A549 (cell line): ENCODE results near the gene ZNF627.

Experiments used
- PBX3 ChIP-seq: IDR thresholded peaks from 2 replicates; pipeline ENCODE4 v1.6.1; 2012
- POLR2A ChIP-seq: IDR thresholded peaks from 2 replicates; pipeline ENCODE4 v1.6.1; 2012; ENCODE audit warnings: mild to moderate bottlenecking, low read length
- TF ChIP-seq, protein P1 (sequence below): fragments of 200-600 bp; sonication (generic); IDR thresholded peaks from 2 replicates; pipeline ENCODE4 v1.6.1; 2016; ENCODE audit warnings: antibody characterized with exemption, mild to moderate bottlenecking, moderate library complexity

DNA sequence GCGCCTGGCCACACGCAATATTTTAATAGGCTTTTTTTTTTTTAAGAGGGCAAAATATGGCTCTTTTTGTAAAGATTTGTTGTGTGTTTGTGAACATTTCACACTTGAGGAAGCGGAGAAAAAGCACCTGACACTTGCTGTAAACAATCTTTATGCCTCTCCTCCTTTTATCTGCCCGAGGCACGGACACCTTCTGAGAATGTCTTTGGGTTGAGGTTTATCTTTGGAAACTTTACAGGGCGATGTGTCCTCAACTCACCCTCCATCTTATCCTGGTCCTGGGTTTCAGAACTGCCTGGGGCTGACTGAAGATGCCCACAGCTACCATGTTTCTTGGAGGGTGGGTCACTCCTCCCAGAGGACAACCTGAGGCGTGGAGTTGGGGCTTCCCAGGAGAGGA lies 44.0 kb downstream of the ZNF627 start:
- TF ChIP-seq POLR2A = no peak
- no peak for TF ChIP-seq PBX3
- TF ChIP-seq, protein P1, sequence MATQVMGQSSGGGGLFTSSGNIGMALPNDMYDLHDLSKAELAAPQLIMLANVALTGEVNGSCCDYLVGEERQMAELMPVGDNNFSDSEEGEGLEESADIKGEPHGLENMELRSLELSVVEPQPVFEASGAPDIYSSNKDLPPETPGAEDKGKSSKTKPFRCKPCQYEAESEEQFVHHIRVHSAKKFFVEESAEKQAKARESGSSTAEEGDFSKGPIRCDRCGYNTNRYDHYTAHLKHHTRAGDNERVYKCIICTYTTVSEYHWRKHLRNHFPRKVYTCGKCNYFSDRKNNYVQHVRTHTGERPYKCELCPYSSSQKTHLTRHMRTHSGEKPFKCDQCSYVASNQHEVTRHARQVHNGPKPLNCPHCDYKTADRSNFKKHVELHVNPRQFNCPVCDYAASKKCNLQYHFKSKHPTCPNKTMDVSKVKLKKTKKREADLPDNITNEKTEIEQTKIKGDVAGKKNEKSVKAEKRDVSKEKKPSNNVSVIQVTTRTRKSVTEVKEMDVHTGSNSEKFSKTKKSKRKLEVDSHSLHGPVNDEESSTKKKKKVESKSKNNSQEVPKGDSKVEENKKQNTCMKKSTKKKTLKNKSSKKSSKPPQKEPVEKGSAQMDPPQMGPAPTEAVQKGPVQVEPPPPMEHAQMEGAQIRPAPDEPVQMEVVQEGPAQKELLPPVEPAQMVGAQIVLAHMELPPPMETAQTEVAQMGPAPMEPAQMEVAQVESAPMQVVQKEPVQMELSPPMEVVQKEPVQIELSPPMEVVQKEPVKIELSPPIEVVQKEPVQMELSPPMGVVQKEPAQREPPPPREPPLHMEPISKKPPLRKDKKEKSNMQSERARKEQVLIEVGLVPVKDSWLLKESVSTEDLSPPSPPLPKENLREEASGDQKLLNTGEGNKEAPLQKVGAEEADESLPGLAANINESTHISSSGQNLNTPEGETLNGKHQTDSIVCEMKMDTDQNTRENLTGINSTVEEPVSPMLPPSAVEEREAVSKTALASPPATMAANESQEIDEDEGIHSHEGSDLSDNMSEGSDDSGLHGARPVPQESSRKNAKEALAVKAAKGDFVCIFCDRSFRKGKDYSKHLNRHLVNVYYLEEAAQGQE = no peak
